ENCODE data around the gene COPS2. TPM values are rescaled to one million over a fixed set of nuclear protein-coding genes. Genes with fewer than 3 reads are reported as not detected.

Gene COPS2
- total and polyA plus RNA-seq, 2 donors (not counting 1 experiment from before 2014, with no cell fraction given) = 13.8 to 47.8 TPM

- no peaks in the 10 kb centered on the region for H3K27me3 ChIP-seq (replicated peaks in 1 of 4; ENCODE audit: control extremely low read depth in 1 of 4, control insufficient read depth in 3 of 4, insufficient read depth in 4 of 4, low read length in 3 of 4)
- H3K36me3 ChIP-seq (replicated peaks in 1 of 2; ENCODE audit: control extremely low read depth in 1 of 2, control insufficient read depth in 1 of 2, extremely low read depth in 1 of 2, insufficient read depth in 2 of 2, low read length in 1 of 2) = peaks cover 0 to 3% of the 10 kb centered on the region in 2 experiments
- 24% methylated on average over 3 of the region's 8 CpGs for WGBS (ENCODE audit: insufficient coverage)
- H4K20me1 ChIP-seq (ENCODE audit: control insufficient read depth, insufficient read depth, low read length, poor library complexity, severe bottlenecking) = peaks cover 10% of the 10 kb centered on the region
- peak overlapping the region in 1 of 2 donors; percentile 92 for H3K27ac ChIP-seq (ENCODE audit: low read length in 2 of 2)
- H3K79me2 ChIP-seq (ENCODE audit: control insufficient read depth, insufficient read depth, low read length) = peaks cover 77% of the 10 kb centered on the region
- no peaks in the 10 kb centered on the region for H3K9me3 Mint-ChIP-seq (ENCODE audit: insufficient read depth)
- H3K9ac ChIP-seq (ENCODE audit: low read length) = peak overlapping the region; percentile 96
- intact Hi-C loops (cut with micrococcal nuclease) = loop anchor here (2.0 kb wide), 1 partner anchor 1270 kb away; the partner anchor contains the start of gene USP8
- CTCF ChIA-PET = interaction anchor here (2.7 kb wide), 1 partner anchor 8 kb away, joined by 23 read pairs; no protein-coding TSS in a partner anchor
- H3K4me1 Mint-ChIP-seq = peaks cover 45% of the 10 kb centered on the region
- H3K4me3 Mint-ChIP-seq = peak overlapping the region; percentile 98
- peak overlapping the region; percentile 92 for H3K4me2 ChIP-seq (replicated peaks; ENCODE audit: low read depth, low read length, poor library complexity, severe bottlenecking)
- H3K9me3 ChIP-seq (ENCODE audit: control extremely low read depth in 1 of 3, control insufficient read depth in 2 of 3, insufficient read depth in 1 of 3, low read length in 2 of 3) = no peaks in the 10 kb centered on the region
- H3K4me3 ChIP-seq (ENCODE audit: control extremely low read depth in 1 of 5, extremely low read depth in 1 of 5, insufficient read depth in 1 of 5, low read depth in 2 of 5, low read length in 4 of 5) = peak overlapping the region; percentile 80 to 99 (median 90)
- no peaks in the 10 kb centered on the region for H3K27me3 Mint-ChIP-seq
- ATAC-seq (ENCODE audit: low read depth) (no peak), DNase-seq (no peak)
- TF ChIP-seq CTCF (IDR thresholded peaks at IDR 0.05) (no peak), EZH2 (IDR thresholded peaks at IDR 0.05; ENCODE audit: borderline replicate concordance, insufficient read depth, low read depth, low read length, poor library complexity, severe bottlenecking) (no peak)
- H3K27ac Mint-ChIP-seq = no peak overlapping the region
- peaks cover 11 to 25% of the 10 kb centered on the region in 2 donors for H3K4me1 ChIP-seq (ENCODE audit: control insufficient read depth in 2 of 2, insufficient read depth in 2 of 2, low read length in 2 of 2)
- POLR2A ChIA-PET = no interaction called here
- H2AFZ ChIP-seq (ENCODE audit: insufficient read depth, low read depth, low read length, poor library complexity, severe bottlenecking) = no peak overlapping the region
Measured at GRCh38 chr15:49154359-49154758, 1.0 kb downstream of the COPS2 start.

GRCh38 chr15:49152552-49153312, 2.7 kb downstream of the COPS2 start:
- Histone ChIP-seq H3K27ac (ENCODE audit: low read length in 2 of 2) (no peak overlapping the region), H2AFZ (ENCODE audit: insufficient read depth, low read depth, low read length, poor library complexity, severe bottlenecking) (no peak overlapping the region), H4K20me1 (ENCODE audit: control insufficient read depth, insufficient read depth, low read length, poor library complexity, severe bottlenecking) (peaks cover 20% of the 10 kb centered on the region), H3K4me2 (replicated peaks; ENCODE audit: low read depth, low read length, poor library complexity, severe bottlenecking) (no peak overlapping the region), H3K9me3 (ENCODE audit: control extremely low read depth in 1 of 3, control insufficient read depth in 2 of 3, insufficient read depth in 1 of 3, low read length in 2 of 3) (no peaks in the 10 kb centered on the region), H3K9ac (ENCODE audit: low read length) (no peak overlapping the region), H3K36me3 (replicated peaks in 1 of 2; ENCODE audit: control extremely low read depth in 1 of 2, control insufficient read depth in 1 of 2, extremely low read depth in 1 of 2, insufficient read depth in 2 of 2, low read length in 1 of 2) (peaks cover 0 to 6% of the 10 kb centered on the region in 2 experiments), H3K4me1 (ENCODE audit: control insufficient read depth in 2 of 2, insufficient read depth in 2 of 2, low read length in 2 of 2) (peaks cover 16 to 33% of the 10 kb centered on the region in 2 donors), H3K27me3 (replicated peaks in 1 of 4; ENCODE audit: control extremely low read depth in 1 of 4, control insufficient read depth in 3 of 4, insufficient read depth in 4 of 4, low read length in 3 of 4) (no peaks in the 10 kb centered on the region), H3K4me3 (ENCODE audit: control extremely low read depth in 1 of 5, extremely low read depth in 1 of 5, insufficient read depth in 1 of 5, low read depth in 2 of 5, low read length in 4 of 5) (no peak overlapping the region), H3K79me2 (ENCODE audit: control insufficient read depth, insufficient read depth, low read length) (peaks cover 83% of the 10 kb centered on the region)
- no peaks in the 10 kb centered on the region for H3K9me3 Mint-ChIP-seq (ENCODE audit: insufficient read depth)
- POLR2A ChIA-PET = no interaction called here
- CTCF ChIA-PET = no interaction called here
- no peak overlapping the region for H3K27ac Mint-ChIP-seq
- intact Hi-C loops (cut with micrococcal nuclease) = no loop called here
- no peak for TF ChIP-seq EZH2 (IDR thresholded peaks at IDR 0.05; ENCODE audit: borderline replicate concordance, insufficient read depth, low read depth, low read length, poor library complexity, severe bottlenecking)
- no peak for TF ChIP-seq CTCF (IDR thresholded peaks at IDR 0.05)
- H3K4me1 Mint-ChIP-seq = peaks cover 58% of the 10 kb centered on the region
- H3K27me3 Mint-ChIP-seq = no peaks in the 10 kb centered on the region
- DNase-seq (no peak), ATAC-seq (ENCODE audit: low read depth) (no peak)
- 94% methylated on average over 3 of the region's 9 CpGs for WGBS (ENCODE audit: insufficient coverage)
- no peak overlapping the region for H3K4me3 Mint-ChIP-seq

Measured in B cell (primary cell).